SK-N-MC (cell line): ENCODE measurements around the gene LSAMP.
A peak's percentile ranks its signal among the peaks of the same experiment; 100 is the strongest.

ENCODE experiments used
- DNase-seq: peaks from one replicate; pipeline ENCODE4 v3.0.0-alpha.2; 2011; ENCODE audit warnings: low read depth, low spot score
- H3K27ac ChIP-seq: fragments of 200-600 bp; sonication (generic); 2 replicates; pipeline ENCODE4 v1.5.1; 2016; ENCODE audit warnings: mixed run types
- H3K36me3 ChIP-seq: fragments of 200-600 bp; sonication (generic); 2 replicates; pipeline ENCODE4 v1.6.1; 2017; ENCODE audit warnings: antibody characterized with exemption, low read length, mixed read lengths; ENCODE audit not compliant: insufficient read depth
- H3K4me3 ChIP-seq: fragments of 200-600 bp; sonication (generic); 2 replicates; pipeline ENCODE4 v1.5.1; 2016
- H3K9ac ChIP-seq: fragments of 200-600 bp; sonication (generic); 2 replicates; pipeline ENCODE4 v1.8.0; 2017; ENCODE audit warnings: mixed run types, mixed read lengths; ENCODE audit not compliant: insufficient read length
- H3K9me3 ChIP-seq: fragments of 200-600 bp; sonication (generic); 2 replicates; pipeline ENCODE4 v1.6.1; 2017; ENCODE audit warnings: low read depth, mild to moderate bottlenecking, antibody characterized with exemption, low read length, moderate library complexity, mixed read lengths
- EZH2 ChIP-seq: fragments of 200-600 bp; sonication (generic); IDR thresholded peaks from one replicate; pipeline ENCODE4 v1.6.1; 2017; ENCODE audit warnings: antibody characterized with exemption
- FOXP2 ChIP-seq: optimal IDR thresholded peaks from 2 replicates; pipeline ENCODE3; 2011; ENCODE audit warnings: mild to moderate bottlenecking, moderate library complexity; ENCODE audit not compliant: insufficient read depth; ENCODE audit errors: extremely low read length, control extremely low read depth
- POLR2AphosphoS5 ChIP-seq: IDR thresholded peaks from 2 replicates; pipeline ENCODE4 v1.6.1; 2012; ENCODE audit warnings: mild to moderate bottlenecking, low read depth, low read length, borderline replicate concordance

Gene LSAMP

DNA sequence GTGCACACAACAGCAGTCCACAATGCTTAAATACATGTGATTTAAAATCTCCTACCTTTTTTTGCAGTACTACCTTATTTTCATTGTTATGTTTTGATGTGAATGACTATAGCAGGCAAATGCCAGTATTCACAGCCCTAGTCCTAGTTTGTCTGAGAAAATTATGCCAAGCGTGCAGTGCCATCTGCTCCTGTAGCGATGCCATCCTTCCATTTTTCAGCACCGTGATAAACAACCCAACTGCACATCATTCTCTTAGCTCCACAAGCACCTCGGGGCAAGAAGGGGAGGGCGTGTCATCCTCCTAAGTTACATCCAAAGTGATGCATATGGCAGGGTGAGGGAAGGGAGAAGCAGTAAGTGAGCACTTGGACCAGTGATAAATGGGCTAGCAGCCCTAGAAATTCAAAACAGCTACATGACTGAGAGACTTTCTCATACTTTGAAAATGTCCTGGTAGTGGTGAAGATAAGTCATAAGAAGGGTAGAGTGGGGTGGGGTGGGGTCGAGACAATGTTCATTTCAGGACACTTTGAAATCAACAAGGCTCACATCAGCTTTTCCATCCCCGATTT is 198.8 kb downstream of the LSAMP start:
- Histone ChIP-seq H3K36me3 (no peaks in the 10 kb centered on the region; the same call in 1 of the 2 replicates), H3K27ac (peak overlapping the region; percentile 29; the same call in 1 of the 2 replicates), H3K9ac (no peak overlapping the region), H3K9me3 (no peaks in the 10 kb centered on the region), H3K4me3 (no peak overlapping the region)
- TF ChIP-seq EZH2 (no peak), FOXP2 (no peak), POLR2AphosphoS5 (no peak)
- DNase-seq, result no peak

DNA sequence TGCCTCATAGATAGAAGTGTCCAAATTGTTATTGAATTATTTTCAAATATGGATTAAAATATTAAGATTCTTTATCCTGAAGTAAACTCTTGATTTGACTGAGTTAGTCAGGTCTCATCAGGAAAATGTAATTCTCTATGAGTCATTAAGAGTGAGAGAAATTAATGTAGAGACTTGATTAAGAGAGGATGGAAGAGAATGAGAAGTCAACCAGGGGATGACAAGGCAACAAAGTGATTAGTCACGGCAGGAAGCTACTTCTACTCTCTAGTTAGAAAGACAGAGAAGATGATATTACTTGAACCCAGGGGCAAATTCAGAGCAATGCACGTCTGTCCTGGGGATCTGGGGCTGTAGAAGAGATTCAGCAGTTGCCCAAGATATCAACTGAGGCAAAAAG is 202.5 kb downstream of the LSAMP start:
- peak overlapping the region; percentile 64 for H3K4me3 ChIP-seq
- H3K9me3 ChIP-seq, result no peaks in the 10 kb centered on the region
- no peak for DNase-seq
- H3K9ac ChIP-seq, result peak overlapping the region; percentile 69
- TF ChIP-seq EZH2, result no peak
- no peak for TF ChIP-seq POLR2AphosphoS5
- TF ChIP-seq FOXP2, result no peak
- peak overlapping the region; percentile 97 for H3K27ac ChIP-seq
- no peaks in the 10 kb centered on the region; the same call in 1 of the 2 replicates for H3K36me3 ChIP-seq

DNA sequence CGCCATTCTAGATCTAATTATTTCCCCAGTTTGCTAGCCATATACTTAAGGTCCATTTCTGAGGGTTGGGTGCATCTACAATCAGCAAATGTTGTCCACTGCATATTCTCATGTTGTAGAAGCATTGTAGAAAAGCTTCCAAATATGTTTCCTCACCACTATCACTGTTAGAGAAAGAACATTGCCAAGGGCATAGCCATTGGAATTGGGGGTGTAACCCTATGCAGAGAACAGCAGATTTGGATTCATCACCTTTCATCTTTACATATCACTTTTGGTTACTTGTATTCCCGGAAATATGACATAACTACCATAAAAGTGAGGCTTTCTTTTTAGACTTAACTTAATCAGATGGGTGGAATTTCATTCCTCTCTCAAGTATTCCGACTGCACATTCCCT is 203.6 kb downstream of the LSAMP start:
- H3K36me3 ChIP-seq, result no peaks in the 10 kb centered on the region; the same call in 1 of the 2 replicates
- TF ChIP-seq EZH2, result no peak
- no peak for TF ChIP-seq POLR2AphosphoS5
- TF ChIP-seq FOXP2, result no peak
- peak overlapping the region; percentile 69 for H3K9ac ChIP-seq
- peak overlapping the region; percentile 97 for H3K27ac ChIP-seq
- DNase-seq, result no peak
- H3K4me3 ChIP-seq, result peak overlapping the region; percentile 64
- H3K9me3 ChIP-seq, result no peaks in the 10 kb centered on the region

- Histone ChIP-seq H3K36me3 (no peaks in the 10 kb centered on the region; the same call in 1 of the 2 replicates), H3K27ac (peak overlapping the region; percentile 43; the same call in 1 of the 2 replicates), H3K9ac (no peak overlapping the region), H3K4me3 (no peak overlapping the region), H3K9me3 (no peaks in the 10 kb centered on the region)
- no peak for TF ChIP-seq POLR2AphosphoS5
- DNase-seq, result no peak
Measured at GRCh38 chr3:116240261-116240660, 205.0 kb downstream of the LSAMP start.

DNA sequence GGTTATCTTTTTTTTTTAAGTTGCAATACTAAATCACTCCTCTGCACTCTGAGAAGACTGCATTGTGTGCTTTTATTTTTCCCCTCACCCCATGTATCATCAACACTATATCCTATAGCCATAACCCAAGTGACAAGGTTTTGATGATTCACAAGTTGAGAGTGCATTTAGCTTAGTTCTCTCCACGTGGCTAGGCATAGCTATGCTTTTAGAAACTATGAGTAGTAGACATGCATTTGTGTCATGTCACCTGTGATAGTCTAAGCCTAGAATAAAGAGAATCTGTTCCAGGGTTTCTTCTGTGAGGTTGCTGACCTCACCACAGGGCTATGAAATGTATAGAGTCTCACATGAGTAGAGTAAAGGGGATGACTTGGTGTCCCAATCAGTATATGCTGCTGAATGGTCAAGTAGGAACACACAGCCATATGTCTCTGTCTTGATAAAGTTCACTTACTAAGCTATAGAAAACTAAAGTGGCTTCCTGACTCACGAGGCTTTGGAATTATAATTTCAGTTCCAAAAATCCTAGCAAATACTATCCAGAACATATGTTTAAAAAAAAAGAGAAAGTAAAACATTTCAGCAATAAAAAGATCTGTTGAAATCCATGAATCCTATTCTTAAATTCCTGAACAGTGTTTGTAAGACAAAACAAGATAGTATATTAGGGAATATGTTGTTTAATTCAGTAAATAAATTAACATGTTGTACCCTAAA is 206.3 kb downstream of the LSAMP start:
- Histone ChIP-seq H3K27ac (peak overlapping the region; percentile 62), H3K9ac (no peak overlapping the region), H3K4me3 (no peak overlapping the region), H3K9me3 (no peaks in the 10 kb centered on the region), H3K36me3 (no peaks in the 10 kb centered on the region)
- no peak for TF ChIP-seq EZH2
- TF ChIP-seq FOXP2, result no peak
- no peak for TF ChIP-seq POLR2AphosphoS5
- no peak for DNase-seq

DNA sequence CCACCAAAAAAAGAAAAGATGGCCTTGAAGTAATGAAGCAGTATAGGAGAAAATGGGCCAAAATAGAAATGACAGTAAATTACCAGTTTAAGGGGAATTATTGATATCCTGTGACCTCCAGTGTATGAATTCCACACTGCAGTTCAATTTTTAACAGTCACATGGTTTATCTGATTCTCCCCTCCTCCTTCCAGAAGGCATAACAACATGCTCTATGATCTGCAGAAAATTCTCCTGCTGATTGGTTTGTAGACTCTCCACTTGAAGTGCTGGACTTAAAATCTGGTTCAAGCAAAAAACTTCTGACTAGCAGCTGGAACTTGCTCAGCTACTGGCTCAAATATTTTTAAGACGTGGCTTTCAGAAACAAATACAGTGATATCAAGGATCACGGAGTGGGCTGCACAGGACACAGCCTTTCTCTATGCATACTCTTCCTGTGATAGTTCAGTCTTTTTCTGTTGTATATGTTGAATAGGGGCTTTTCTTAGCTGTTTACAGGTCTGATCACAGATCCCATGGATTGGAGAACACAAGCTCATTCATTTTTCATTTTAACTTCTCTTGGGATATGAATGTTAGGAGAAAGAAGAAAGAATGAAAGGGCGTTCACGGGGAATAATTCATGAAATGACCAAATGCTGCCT is 211.5 kb downstream of the LSAMP start:
- no peak overlapping the region for H3K4me3 ChIP-seq
- no peaks in the 10 kb centered on the region for H3K36me3 ChIP-seq
- no peak for TF ChIP-seq EZH2
- TF ChIP-seq FOXP2, result no peak
- TF ChIP-seq POLR2AphosphoS5, result no peak
- peak overlapping the region; percentile 72 for H3K27ac ChIP-seq
- H3K9me3 ChIP-seq, result no peaks in the 10 kb centered on the region
- DNase-seq, result no peak
- H3K9ac ChIP-seq, result no peak overlapping the region

DNA sequence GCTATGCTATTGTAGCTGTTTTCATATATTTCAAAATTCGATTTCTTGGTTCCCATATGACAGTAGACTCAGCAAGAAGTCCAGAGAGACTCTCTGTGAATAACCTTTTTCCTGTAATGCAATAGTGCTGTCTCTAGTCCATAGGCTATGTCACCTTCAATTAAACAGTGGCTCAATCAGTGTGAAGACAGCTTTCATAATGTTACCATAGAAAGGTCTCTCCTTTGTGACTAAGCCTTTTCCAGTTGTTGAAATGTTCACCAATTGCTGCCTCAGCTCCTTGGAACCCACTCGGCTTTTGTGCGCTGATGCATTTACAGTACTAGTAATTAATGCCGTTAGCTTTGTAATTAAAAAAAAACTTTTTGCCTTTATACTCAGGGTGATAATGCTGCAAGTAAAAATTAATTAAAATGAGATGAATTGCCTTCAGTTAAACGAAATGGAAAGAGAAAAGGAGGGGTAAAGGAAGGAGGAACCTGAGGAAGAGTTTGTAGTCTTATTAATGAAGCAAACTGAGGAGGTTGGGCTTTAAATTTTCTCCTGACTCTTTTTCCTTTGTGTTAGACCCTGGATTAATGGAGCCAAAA is 214.8 kb downstream of the LSAMP start:
- H3K27ac ChIP-seq, result peak overlapping the region; percentile 78
- no peaks in the 10 kb centered on the region for H3K36me3 ChIP-seq
- peak overlapping the region; percentile 30; the same call in 1 of the 2 replicates for H3K4me3 ChIP-seq
- TF ChIP-seq EZH2 (no peak), POLR2AphosphoS5 (no peak), FOXP2 (no peak)
- no peaks in the 10 kb centered on the region for H3K9me3 ChIP-seq
- peak overlapping the region; percentile 14 for H3K9ac ChIP-seq
- no peak for DNase-seq

DNA sequence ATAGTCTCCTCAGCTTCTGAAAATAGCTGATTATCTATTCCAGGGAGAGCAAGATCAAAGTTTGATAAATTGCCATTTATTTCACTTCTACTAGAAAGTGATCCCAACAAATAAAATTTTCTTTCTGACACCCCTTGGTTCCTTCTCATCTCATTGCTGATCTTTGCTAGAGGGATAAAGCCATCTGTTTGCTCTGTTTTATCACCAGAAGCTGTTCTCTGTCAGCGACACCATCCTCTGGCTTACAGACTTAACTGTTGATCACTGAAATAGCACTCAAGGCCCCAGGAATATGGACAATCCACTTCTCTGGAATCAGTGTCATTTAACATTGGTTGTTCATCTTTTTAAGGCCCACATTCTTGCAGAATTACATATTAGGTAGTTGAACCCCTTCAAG is 219.0 kb downstream of the LSAMP start:
- H3K36me3 ChIP-seq, result 0 out of 2 replicates have a peak, but pooled peaks cover 4% of the 10 kb centered on the region
- DNase-seq, result no peak
- 0 out of 2 replicates have a peak overlapping the region, but pooled peaks have one; percentile 0 for H3K27ac ChIP-seq
- H3K9ac ChIP-seq, result no peak overlapping the region
- H3K4me3 ChIP-seq, result no peak overlapping the region
- H3K9me3 ChIP-seq, result no peaks in the 10 kb centered on the region
- TF ChIP-seq EZH2, result no peak
- no peak for TF ChIP-seq POLR2AphosphoS5
- no peak for TF ChIP-seq FOXP2
